Upper lobe of left lung (tissue), 4 donors: Measurements from ENCODE around the gene TTC29.

Experiments used
- CTCF ChIP-seq, 6 experiments: fragments of 450-650 bp in 4 of 6; fragments of 200-600 bp in 2 of 6; sonication (generic) in 2 of 6; IDR thresholded peaks; one replicate each; pipeline ENCODE4 v1.5.1; 2016 to 2019; ENCODE audit warnings: antibody characterized with exemption in 6 of 6
- EP300 ChIP-seq, 4 donors: sonication (generic); formaldehyde crosslinking; IDR thresholded peaks; one replicate each; pipeline ENCODE4 v1.5.1; 2017; ENCODE audit warnings: antibody characterized with exemption in 4 of 4, control low read depth in 2 of 4
- POLR2A ChIP-seq, 4 donors: fragments of 450-650 bp; IDR thresholded peaks; one replicate each; pipeline ENCODE4 v1.5.1; 2016 to 2017; ENCODE audit warnings: antibody characterized with exemption in 4 of 4, mild to moderate bottlenecking in 2 of 4

- TF ChIP-seq EP300 (IDR thresholded peaks at IDR 0.05) (no peak), CTCF (IDR thresholded peaks at IDR 0.05) (no peak), POLR2A (IDR thresholded peaks at IDR 0.05) (no peak)
Measured at GRCh38 chr4:146787731-146788130, 157.9 kb downstream of the TTC29 start.
